Nephron (organoid): ENCODE data around the gene VAPA.

Experiments
- H3K27ac Mint-ChIP-seq, 3 experiments: 2 replicates each; pipeline ENCODE4 v1.8.0; 2020; ENCODE audit warnings: mixed read lengths in 3 of 3, mild to moderate bottlenecking in 2 of 3, moderate library complexity in 1 of 3
- H3K27me3 Mint-ChIP-seq: 2 replicates; pipeline ENCODE4 v1.8.0; 2021; ENCODE audit warnings: low read depth, mild to moderate bottlenecking, moderate library complexity, mixed read lengths
- H3K36me3 Mint-ChIP-seq: 2 replicates; pipeline ENCODE4 v1.8.0; 2020; ENCODE audit warnings: low read depth, mixed read lengths
- H3K4me1 Mint-ChIP-seq: 2 replicates; pipeline ENCODE4 v1.8.0; 2020; ENCODE audit warnings: mixed read lengths
- H3K4me3 Mint-ChIP-seq, 3 experiments: 2 replicates each; pipeline ENCODE4 v1.8.0; 2020; ENCODE audit warnings: mild to moderate bottlenecking in 3 of 3, mixed read lengths in 3 of 3, moderate library complexity in 2 of 3
- H3K9me3 Mint-ChIP-seq: 2 replicates; pipeline ENCODE4 v1.8.0; 2020; ENCODE audit warnings: mixed read lengths
- CTCF ChIP-seq, 3 experiments: fragments of 200-600 bp; sonication (generic); IDR thresholded peaks; one replicate each; pipeline ENCODE4 v1.5.0; 2021; ENCODE audit warnings: antibody characterized with exemption in 3 of 3; ENCODE audit not compliant: unreplicated experiment in 3 of 3

VAPA gene

GRCh38 chr18:9971313-9971920 is 57.6 kb downstream of the VAPA start:
- peaks cover 11% of the 10 kb centered on the region for H3K4me1 Mint-ChIP-seq
- peak; percentile 73 to 86 (median 74) for TF ChIP-seq CTCF (IDR thresholded peaks at IDR 0.05; ENCODE audit: unreplicated experiment in 3 of 3)
- H3K27ac Mint-ChIP-seq = peak overlapping the region in 2 of 3 experiments; percentile 61 to 63
- H3K9me3 Mint-ChIP-seq = peaks cover 18% of the 10 kb centered on the region
- no peak overlapping the region for H3K4me3 Mint-ChIP-seq
- peaks cover 19% of the 10 kb centered on the region for H3K36me3 Mint-ChIP-seq
- no peaks in the 10 kb centered on the region for H3K27me3 Mint-ChIP-seq

GRCh38 chr18:9973470-9973869 is 59.7 kb downstream of the VAPA start:
- peak overlapping the region in 1 of 3 experiments; percentile 2 for H3K27ac Mint-ChIP-seq
- peaks cover 11% of the 10 kb centered on the region for H3K4me1 Mint-ChIP-seq
- peaks cover 29% of the 10 kb centered on the region for H3K9me3 Mint-ChIP-seq
- no peak overlapping the region for H3K4me3 Mint-ChIP-seq
- H3K36me3 Mint-ChIP-seq = peaks cover 22% of the 10 kb centered on the region
- TF ChIP-seq CTCF (IDR thresholded peaks at IDR 0.05; ENCODE audit: unreplicated experiment in 3 of 3) = no peak
- H3K27me3 Mint-ChIP-seq = no peaks in the 10 kb centered on the region

GRCh38 chr18:9974279-9974915 is 60.6 kb downstream of the VAPA start:
- H3K4me3 Mint-ChIP-seq = no peak overlapping the region
- peaks cover 23% of the 10 kb centered on the region for H3K36me3 Mint-ChIP-seq
- no peaks in the 10 kb centered on the region for H3K27me3 Mint-ChIP-seq
- H3K9me3 Mint-ChIP-seq = peaks cover 38% of the 10 kb centered on the region
- peak overlapping the region in 2 of 3 experiments; percentile 2 to 13 for H3K27ac Mint-ChIP-seq
- TF ChIP-seq CTCF (IDR thresholded peaks at IDR 0.05; ENCODE audit: unreplicated experiment in 3 of 3) = no peak
- peaks cover 11% of the 10 kb centered on the region for H3K4me1 Mint-ChIP-seq

- Mint-ChIP-seq H3K27ac (no peak overlapping the region), H3K4me1 (peaks cover 11% of the 10 kb centered on the region), H3K4me3 (no peak overlapping the region), H3K9me3 (peaks cover 49% of the 10 kb centered on the region), H3K27me3 (no peaks in the 10 kb centered on the region), H3K36me3 (peaks cover 26% of the 10 kb centered on the region)
- TF ChIP-seq CTCF (IDR thresholded peaks at IDR 0.05; ENCODE audit: unreplicated experiment in 3 of 3) = no peak
Observed at GRCh38 chr18:9975658-9976057, 61.8 kb downstream of the VAPA start.

- no peak for TF ChIP-seq CTCF (IDR thresholded peaks at IDR 0.05; ENCODE audit: unreplicated experiment in 3 of 3)
- no peak overlapping the region for H3K27ac Mint-ChIP-seq
- peaks cover 10% of the 10 kb centered on the region for H3K4me1 Mint-ChIP-seq
- H3K27me3 Mint-ChIP-seq = peaks cover 3% of the 10 kb centered on the region
- H3K36me3 Mint-ChIP-seq = peaks cover 5% of the 10 kb centered on the region
- H3K9me3 Mint-ChIP-seq = peaks cover 32% of the 10 kb centered on the region
- H3K4me3 Mint-ChIP-seq = no peak overlapping the region
Observed at GRCh38 chr18:9982711-9983110, 68.9 kb downstream of the VAPA start.

GRCh38 chr18:9984080-9984479 is 70.3 kb downstream of the VAPA start:
- H3K4me3 Mint-ChIP-seq = no peak overlapping the region
- peaks cover 5% of the 10 kb centered on the region for H3K36me3 Mint-ChIP-seq
- H3K27me3 Mint-ChIP-seq = peaks cover 3% of the 10 kb centered on the region
- H3K9me3 Mint-ChIP-seq = peaks cover 23% of the 10 kb centered on the region
- peak overlapping the region in 1 of 3 experiments; percentile 16 for H3K27ac Mint-ChIP-seq
- H3K4me1 Mint-ChIP-seq = peaks cover 20% of the 10 kb centered on the region
- no peak for TF ChIP-seq CTCF (IDR thresholded peaks at IDR 0.05; ENCODE audit: unreplicated experiment in 3 of 3)
